ENCODE measurements around the gene ARL8B. TPM values are rescaled to one million over a fixed set of nuclear protein-coding genes. Genes with fewer than 3 reads are reported as not detected.

The ARL8B gene
- polyA plus RNA-seq, 1 of the 3 experiments (the other 2 are of a cell fraction), result 21.9 TPM

DNA sequence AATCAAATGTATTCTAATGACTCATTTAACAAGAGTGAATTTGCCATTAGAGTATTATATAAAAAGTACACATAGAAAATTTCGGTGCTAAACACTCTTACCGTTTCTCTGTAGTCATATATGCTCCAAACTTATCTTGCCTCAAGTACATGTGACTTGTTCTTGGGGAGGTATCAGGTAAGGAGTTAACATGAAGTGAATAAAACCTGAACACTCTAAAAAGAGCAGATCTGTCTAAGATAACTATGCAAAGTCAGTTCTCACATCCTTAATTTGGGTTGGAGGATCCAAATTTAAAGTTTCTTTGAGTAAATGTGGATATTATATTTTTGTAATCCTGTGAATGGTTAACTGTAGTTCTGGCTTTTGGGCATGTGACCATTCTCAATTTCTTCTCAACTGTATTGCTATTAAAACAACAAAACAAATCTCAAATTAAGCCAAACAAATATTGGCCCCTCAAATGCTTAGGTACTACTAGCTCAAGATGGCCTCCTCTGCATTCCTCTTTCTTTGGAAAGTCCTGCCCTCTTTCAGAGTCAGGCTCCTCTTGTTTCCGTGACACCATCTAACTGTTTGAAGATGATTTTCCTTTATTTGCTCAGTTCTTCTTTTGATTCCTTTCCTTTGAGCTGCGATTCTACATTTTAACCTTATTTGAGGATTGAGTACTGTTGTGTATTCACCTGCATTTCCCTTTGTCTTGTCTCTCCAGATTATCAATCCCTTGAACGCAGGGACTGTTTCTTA lies 69.6 kb downstream of the ARL8B start:
- TF ChIP-seq, protein P1, sequence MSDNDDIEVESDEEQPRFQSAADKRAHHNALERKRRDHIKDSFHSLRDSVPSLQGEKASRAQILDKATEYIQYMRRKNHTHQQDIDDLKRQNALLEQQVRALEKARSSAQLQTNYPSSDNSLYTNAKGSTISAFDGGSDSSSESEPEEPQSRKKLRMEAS (IDR thresholded peaks at IDR 0.05; ENCODE audit: low read depth), result no peak
- 0 out of 2 replicates have a peak, but pooled peaks have one; percentile 29 for TF ChIP-seq YY1 (IDR thresholded peaks at IDR 0.05; ENCODE audit: low read depth)
- Histone ChIP-seq H4K20me1 (ENCODE audit: insufficient read depth) (0 out of 2 replicates have a peak, but pooled peaks cover 5% of the 10 kb centered on the region), H3K9me2 (no peaks in the 10 kb centered on the region), H3F3A (replicated peaks; ENCODE audit: insufficient read depth) (peaks cover 30% of the 10 kb centered on the region), H3K9me3 (no peaks in the 10 kb centered on the region), H3K4me2 (no peak overlapping the region), H3K27me3 (ENCODE audit: insufficient read depth) (no peaks in the 10 kb centered on the region), H3K4me3 (ENCODE audit: low read depth in 2 of 2, low read length in 1 of 2) (no peak overlapping the region), H3K36me3 (replicated peaks in 1 of 2; ENCODE audit: control insufficient read depth in 1 of 2, insufficient read depth in 2 of 2, low read length in 1 of 2) (peaks cover 8 to 11% of the 10 kb centered on the region in 2 experiments), H2AFZ (ENCODE audit: low read depth) (no peak overlapping the region), H3K27ac (ENCODE audit: low read depth in 2 of 2, low read length in 1 of 2) (no peak overlapping the region), H3K9ac (no peak overlapping the region), H3K79me2 (ENCODE audit: insufficient read depth) (peaks cover 81% of the 10 kb centered on the region), H3K4me1 (ENCODE audit: control insufficient read depth in 1 of 2, insufficient read depth in 2 of 2, low read depth in 1 of 2, low read length in 1 of 2) (peaks cover 19 to 38% of the 10 kb centered on the region in 2 experiments)
- DNase-seq, result no peak
- ChIA-PET CTCF (no interaction called here), POLR2A (no interaction called here)
- WGBS (ENCODE audit: low lambda C conversion rate), result 87% methylated on average over 5 of the region's 5 CpGs

DNA sequence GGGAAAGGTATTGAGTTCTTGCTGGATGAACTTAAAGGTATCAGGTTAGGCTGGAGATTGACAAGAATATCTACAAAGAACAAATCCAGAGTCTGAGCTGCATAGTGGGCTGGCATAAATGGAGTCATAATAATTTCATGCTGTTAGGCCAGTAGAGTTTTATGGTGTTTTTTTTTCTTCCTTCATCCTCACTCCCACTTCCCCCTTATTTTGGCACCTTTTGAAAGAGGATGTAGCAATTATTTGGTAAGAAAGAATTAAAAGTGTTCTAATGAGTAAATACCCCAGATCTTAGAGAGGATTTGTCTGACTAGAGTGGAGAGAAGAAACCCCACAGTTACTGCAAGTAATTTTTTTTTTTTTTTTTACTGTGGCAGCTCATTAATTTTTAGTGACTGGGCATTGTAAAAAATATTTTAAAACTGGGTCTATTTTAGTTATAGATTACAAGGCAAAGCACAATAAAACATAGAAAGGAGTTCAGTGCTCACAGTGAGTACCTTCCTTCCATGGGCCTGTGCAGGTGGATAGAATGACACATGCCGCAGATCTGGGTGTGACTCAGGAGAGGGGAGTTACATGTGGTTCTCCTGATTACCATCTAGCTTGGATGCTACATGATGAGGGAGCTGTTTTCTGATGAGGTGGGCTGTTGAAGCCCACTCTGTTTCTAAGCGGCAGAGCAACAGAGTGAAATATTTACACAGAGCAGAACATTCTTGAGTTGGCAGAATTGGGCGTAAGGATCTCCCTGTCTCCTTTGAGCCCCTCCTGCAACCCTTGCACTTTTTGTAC lies 70.7 kb downstream of the ARL8B start:
- ChIA-PET CTCF (no interaction called here), POLR2A (no interaction called here)
- no peak overlapping the region for H3K27ac ChIP-seq (ENCODE audit: low read depth in 2 of 2, low read length in 1 of 2)
- no peaks in the 10 kb centered on the region for H3K9me2 ChIP-seq
- 97% methylated on average over 3 of the region's 3 CpGs for WGBS (ENCODE audit: low lambda C conversion rate)
- H3K9ac ChIP-seq, result no peak overlapping the region
- peaks cover 30% of the 10 kb centered on the region for H3F3A ChIP-seq (replicated peaks; ENCODE audit: insufficient read depth)
- TF ChIP-seq FOXM1 (IDR thresholded peaks at IDR 0.05; ENCODE audit: low read depth), result no peak
- no peak for TF ChIP-seq FOSL2 (IDR thresholded peaks at IDR 0.05; ENCODE audit: borderline replicate concordance, low read depth)
- TF ChIP-seq, protein P1 (IDR thresholded peaks at IDR 0.05; ENCODE audit: low read depth), result no peak
- TF ChIP-seq, protein P2, sequence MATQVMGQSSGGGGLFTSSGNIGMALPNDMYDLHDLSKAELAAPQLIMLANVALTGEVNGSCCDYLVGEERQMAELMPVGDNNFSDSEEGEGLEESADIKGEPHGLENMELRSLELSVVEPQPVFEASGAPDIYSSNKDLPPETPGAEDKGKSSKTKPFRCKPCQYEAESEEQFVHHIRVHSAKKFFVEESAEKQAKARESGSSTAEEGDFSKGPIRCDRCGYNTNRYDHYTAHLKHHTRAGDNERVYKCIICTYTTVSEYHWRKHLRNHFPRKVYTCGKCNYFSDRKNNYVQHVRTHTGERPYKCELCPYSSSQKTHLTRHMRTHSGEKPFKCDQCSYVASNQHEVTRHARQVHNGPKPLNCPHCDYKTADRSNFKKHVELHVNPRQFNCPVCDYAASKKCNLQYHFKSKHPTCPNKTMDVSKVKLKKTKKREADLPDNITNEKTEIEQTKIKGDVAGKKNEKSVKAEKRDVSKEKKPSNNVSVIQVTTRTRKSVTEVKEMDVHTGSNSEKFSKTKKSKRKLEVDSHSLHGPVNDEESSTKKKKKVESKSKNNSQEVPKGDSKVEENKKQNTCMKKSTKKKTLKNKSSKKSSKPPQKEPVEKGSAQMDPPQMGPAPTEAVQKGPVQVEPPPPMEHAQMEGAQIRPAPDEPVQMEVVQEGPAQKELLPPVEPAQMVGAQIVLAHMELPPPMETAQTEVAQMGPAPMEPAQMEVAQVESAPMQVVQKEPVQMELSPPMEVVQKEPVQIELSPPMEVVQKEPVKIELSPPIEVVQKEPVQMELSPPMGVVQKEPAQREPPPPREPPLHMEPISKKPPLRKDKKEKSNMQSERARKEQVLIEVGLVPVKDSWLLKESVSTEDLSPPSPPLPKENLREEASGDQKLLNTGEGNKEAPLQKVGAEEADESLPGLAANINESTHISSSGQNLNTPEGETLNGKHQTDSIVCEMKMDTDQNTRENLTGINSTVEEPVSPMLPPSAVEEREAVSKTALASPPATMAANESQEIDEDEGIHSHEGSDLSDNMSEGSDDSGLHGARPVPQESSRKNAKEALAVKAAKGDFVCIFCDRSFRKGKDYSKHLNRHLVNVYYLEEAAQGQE (IDR thresholded peaks at IDR 0.05; ENCODE audit: low read depth, low read length), result no peak
- TF ChIP-seq, protein P3, sequence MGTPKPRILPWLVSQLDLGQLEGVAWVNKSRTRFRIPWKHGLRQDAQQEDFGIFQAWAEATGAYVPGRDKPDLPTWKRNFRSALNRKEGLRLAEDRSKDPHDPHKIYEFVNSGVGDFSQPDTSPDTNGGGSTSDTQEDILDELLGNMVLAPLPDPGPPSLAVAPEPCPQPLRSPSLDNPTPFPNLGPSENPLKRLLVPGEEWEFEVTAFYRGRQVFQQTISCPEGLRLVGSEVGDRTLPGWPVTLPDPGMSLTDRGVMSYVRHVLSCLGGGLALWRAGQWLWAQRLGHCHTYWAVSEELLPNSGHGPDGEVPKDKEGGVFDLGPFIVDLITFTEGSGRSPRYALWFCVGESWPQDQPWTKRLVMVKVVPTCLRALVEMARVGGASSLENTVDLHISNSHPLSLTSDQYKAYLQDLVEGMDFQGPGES (IDR thresholded peaks at IDR 0.05; ENCODE audit: low read depth, low read length), result no peak
- no peak for TF ChIP-seq YY1 (IDR thresholded peaks at IDR 0.05; ENCODE audit: low read depth)
- no peak for TF ChIP-seq GATA2 (CRISPR knock-in tag; IDR thresholded peaks at IDR 0.05)
- TF ChIP-seq POLR2AphosphoS5 (IDR thresholded peaks at IDR 0.05; ENCODE audit: low read depth, low read length), result no peak
- 0 out of 2 replicates have a peak, but pooled peaks cover 5% of the 10 kb centered on the region for H4K20me1 ChIP-seq (ENCODE audit: insufficient read depth)
- H2AFZ ChIP-seq (ENCODE audit: low read depth), result no peak overlapping the region
- peaks cover 89% of the 10 kb centered on the region for H3K79me2 ChIP-seq (ENCODE audit: insufficient read depth)
- no peak overlapping the region for H3K4me3 ChIP-seq (ENCODE audit: low read depth in 2 of 2, low read length in 1 of 2)
- peaks cover 17 to 49% of the 10 kb centered on the region in 2 experiments for H3K4me1 ChIP-seq (ENCODE audit: control insufficient read depth in 1 of 2, insufficient read depth in 2 of 2, low read depth in 1 of 2, low read length in 1 of 2)
- no peak overlapping the region for H3K4me2 ChIP-seq
- H3K36me3 ChIP-seq (replicated peaks in 1 of 2; ENCODE audit: control insufficient read depth in 1 of 2, insufficient read depth in 2 of 2, low read length in 1 of 2), result peaks cover 8 to 11% of the 10 kb centered on the region in 2 experiments
- H3K27me3 ChIP-seq (ENCODE audit: insufficient read depth), result no peaks in the 10 kb centered on the region
- no peaks in the 10 kb centered on the region for H3K9me3 ChIP-seq
- no peak for DNase-seq
